HG02852 (cell line): ENCODE results near the gene COL23A1.

Source experiments
- ATAC-seq: cut with Tn5 transposase; IDR thresholded peaks from one replicate; pipeline ENCODE4 v1.9.1; 2021; ENCODE audit warnings: mild to moderate bottlenecking, moderate library complexity; ENCODE audit not compliant: unreplicated experiment

COL23A1 gene

DNA sequence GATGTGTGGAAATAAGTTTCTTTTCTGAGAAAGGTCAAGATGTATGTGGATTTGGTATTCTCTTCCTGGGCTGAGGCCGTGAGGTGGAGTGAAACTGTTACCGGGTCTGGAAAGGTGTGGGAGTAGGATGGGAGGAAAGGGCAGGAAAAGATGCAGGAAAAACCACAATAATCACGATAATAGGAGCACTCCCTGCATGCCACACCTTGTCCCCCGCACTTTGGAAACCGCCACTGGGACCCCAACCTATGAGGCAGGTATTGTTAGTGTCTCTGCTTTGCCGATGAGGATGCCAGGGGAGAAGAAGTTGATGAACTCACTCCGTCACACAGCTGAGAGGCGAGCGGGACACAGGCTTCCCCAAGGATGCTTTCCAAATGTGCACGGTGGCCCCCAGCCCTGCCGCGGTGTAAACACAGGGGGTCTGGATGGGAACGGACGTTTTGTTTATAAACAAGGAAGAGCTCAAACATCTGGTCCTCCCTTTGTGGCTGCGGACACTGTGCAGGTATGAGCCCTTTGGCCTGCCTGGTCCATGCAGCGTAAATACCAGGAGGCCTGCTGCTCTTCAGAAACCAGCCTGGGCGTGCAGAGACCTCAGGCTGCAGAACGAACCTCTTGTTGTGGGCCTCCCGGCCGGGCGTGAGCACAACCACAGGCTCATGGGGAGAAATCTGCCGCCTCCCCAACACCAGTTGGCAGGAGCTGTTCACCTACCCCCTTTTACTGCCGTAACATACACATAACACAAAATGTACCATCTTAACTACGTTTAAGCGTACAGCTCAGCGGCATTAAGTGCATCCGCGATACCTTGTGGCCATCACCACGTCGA lies 126.7 kb downstream of the COL23A1 start:
- no peak for ATAC-seq

DNA sequence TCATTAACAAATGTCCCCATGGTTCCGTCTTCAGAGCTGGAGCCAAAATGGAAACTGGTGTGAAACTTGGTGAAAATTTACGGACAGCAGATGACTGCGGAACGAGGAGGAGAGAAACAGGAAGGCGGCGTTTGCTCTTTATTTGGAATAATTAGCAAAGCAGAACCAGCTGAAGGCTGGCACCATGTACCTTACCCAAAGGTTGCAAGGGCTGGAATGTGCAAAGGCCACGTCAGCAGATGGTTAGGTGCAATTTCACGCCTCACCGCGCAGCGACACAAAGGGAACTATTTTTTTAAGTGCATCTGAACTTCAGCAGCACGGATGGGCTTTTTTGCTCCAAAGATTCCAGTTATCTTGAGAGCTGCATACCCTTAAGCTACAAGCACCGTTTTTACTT lies 127.4 kb downstream of the COL23A1 start:
- no peak for ATAC-seq

DNA sequence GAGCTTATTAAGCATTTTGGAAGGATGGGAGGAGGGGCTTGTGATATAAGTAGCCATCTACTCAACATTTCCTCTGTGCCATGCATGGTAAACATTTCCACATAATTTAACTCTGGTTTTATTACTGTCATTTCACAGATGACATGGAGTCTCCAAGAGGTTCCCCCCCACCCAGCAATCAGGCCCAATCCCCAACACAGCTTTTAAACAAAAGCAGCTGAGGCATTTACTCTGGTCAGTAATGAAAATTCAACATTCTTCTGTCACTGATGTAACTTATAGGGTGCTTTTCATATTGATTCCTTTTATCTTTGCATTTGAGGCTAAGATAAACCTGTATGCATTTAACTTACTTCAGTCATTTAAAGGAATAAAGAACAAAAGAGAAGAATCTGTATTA lies 128.1 kb downstream of the COL23A1 start:
- no peak for ATAC-seq

DNA sequence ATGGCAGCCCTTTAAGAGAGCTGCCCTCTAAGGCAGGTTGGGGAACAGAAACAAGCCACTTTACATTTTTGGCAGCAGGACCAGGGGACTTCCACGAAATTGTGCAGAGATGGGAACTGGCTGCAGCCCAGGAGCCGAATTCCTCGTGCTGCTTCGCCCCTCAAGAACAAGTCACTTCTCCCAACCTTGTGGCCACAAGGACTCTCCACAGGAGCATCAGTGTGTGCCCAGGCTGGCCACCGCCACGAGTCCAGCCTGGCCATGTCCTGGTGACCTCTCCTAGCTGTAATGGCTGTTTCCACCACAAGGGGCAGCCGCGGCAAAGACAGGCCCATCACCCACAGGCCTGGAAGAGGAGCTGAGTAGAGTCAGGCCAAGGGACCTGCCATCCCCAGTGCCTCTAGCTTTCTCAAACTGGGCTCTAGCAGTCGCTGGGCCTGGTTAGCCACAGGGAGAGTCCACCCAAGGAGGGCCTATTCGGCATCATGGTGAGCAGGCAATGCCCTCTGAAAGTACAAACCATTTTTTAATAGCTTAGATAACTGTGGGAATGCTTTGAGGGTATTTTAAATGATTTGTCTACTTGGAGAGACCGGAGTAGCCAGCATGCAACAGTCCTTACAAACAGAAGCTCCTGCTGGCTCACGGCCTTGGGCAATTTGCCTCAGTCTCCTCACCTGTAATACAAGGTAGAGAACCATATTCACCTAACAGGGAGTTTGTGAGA lies 129.0 kb downstream of the COL23A1 start:
- ATAC-seq: peak; percentile 60

DNA sequence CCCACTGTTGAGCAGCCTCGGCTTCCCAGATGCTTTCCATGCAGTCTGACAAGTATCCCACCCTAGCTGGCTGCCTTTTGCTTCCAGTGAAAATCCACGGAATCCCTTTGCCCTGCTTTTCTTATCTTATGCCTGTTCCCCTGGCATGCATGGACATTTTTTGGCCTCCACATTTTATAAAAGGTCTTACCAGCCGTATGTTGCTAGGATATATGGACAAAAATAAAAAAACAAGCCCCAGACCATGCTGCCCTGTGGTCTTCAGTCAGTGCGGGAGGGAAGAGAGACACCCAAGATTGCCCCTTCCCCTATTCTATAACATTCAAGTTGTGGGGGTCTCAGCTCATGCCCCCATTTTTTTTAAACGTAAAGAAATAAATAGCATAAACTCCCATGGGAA lies 129.6 kb downstream of the COL23A1 start:
- ATAC-seq: no peak

DNA sequence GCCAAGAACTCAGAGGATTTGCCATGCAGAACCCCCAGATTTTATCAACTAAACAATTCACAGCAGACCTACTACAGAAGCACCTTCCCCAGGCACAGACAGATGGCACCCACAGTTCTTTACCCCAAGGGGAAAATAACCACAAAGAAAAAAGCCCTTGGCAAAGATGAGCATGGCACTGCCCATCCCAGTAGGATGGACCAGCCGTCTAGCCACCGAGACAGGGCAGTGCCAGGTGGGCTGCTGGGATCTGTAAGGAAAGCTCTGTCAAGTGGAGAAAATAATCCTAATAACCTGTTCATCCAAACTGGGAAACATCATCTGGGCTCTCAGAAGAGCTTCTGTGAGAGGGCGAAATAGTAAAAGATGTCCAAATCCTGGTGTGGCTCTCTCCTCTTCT lies 130.0 kb downstream of the COL23A1 start:
- no peak for ATAC-seq

DNA sequence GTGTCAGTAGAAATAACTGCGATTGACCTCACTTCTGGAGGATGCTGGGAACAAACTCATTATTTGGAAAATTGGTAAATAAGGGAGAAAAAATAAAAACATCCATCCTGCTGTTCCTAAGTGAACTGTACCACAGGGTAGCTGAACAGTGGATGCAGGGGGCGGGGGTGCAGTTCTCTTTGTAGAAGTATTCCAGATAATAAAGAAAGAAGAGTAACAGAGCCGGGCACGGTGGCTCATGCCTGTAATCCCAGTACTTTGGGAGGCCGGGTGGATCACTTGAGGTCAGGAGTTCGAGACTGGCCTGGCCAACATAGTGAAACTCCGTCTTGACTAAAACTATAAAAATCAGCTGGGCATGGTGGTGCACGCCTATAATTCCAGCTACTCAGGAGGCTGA lies 132.1 kb downstream of the COL23A1 start:
- ATAC-seq: no peak

DNA sequence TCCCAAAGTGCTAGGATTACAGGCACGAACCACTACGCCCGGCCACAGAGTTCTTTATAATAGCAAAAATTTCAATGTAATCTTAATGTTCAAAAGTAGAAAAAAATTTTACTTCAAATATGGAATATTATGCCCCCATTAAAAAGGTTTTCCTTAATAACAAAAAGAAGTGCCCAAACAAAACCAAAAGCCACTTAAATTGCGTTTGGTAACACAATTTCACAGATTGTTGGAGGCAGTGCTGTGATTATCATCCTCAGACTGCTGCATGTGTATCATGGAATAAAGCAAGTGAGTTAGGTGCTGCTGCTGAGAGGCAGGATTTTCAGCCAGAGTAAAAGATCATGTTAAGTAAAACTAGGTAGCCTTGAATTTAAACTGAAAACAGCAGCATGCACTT lies 132.7 kb downstream of the COL23A1 start:
- ATAC-seq: no peak

DNA sequence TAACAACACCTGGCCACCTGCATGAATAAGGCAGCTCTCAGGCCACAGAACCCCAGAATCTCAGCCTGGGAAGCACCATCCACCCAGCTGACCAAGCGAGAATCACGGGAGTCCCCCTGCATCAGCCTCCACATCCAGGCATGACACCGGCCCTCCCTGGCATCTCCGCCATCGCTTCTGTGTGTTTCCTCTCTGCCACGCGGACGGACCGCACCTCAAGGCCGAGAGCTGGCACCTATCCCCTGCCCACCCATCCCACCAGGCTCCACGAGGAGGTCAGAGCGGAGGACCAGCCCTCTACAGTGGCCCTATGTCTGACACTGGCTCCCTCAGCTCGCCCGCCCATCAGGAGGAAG lies 134.7 kb downstream of the COL23A1 start:
- no peak for ATAC-seq

DNA sequence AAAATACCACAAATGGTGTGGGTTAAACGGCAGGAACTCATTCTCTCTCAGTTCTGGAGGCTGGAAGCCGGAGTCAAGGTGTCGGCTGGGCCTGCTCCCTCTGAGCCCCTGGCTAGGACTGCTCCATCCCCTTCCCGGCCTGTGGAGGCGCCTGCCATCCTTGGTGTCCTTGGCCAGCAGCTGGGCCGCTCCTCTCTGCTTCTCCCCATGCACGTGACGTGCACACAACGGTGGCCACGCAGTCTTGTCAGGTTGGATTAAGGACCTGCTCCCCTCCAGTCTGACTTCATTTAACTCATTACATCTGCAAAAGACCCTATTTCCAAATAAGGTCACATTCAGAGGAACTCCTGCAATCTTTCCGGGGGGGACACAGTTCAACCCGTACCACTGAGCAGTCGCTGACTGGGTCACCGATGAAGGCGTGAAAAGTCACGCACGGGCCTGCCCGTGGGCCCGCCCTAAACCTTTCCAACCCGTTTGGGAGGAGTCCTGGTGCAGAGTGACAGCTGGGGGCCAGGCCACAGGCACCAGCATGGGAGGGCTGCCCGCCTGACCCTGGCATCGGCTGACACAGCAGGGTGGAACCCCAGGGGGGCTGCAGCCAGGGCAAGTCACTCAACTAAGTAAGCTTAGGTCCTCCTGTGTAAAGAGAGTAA lies 135.2 kb downstream of the COL23A1 start:
- no peak for ATAC-seq

DNA sequence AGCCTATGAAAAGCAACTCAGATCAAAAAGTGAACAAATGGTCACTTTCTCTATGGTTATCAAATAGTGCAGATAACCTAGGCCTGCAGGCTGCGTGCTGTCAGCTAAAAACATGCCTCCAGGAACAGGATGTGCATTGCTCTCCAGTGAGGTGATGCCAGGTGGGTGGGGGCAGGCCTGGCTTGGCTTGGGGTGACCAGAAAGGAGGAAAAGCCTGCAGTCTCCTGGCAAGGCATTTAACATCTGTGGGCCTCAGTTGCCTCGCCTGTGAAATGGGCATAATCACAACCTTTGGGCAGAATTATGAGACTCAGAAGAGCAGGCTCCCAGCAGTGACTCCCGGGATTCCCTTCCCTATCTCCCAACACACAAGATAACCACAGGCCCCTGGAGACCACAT lies 135.9 kb downstream of the COL23A1 start:
- no peak for ATAC-seq

DNA sequence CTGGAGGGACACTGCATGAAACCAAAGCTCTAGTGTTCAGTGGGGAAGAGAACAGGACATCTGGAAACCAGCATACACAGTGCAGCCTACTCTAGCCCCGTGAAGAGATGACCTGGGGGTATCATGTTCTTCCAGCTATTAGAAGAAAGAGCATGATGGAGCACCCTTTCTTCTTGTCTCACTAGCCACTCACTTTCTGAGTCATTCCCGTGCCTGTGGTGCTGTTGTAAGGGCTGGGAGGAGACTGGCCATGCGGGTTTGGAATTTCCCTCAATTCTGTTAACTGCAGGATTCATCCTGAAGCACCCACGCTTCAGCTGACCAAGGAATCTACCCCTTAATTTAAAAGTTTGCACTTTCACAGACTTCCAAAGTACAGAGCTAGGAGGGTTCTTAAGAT lies 137.0 kb downstream of the COL23A1 start:
- ATAC-seq: no peak

DNA sequence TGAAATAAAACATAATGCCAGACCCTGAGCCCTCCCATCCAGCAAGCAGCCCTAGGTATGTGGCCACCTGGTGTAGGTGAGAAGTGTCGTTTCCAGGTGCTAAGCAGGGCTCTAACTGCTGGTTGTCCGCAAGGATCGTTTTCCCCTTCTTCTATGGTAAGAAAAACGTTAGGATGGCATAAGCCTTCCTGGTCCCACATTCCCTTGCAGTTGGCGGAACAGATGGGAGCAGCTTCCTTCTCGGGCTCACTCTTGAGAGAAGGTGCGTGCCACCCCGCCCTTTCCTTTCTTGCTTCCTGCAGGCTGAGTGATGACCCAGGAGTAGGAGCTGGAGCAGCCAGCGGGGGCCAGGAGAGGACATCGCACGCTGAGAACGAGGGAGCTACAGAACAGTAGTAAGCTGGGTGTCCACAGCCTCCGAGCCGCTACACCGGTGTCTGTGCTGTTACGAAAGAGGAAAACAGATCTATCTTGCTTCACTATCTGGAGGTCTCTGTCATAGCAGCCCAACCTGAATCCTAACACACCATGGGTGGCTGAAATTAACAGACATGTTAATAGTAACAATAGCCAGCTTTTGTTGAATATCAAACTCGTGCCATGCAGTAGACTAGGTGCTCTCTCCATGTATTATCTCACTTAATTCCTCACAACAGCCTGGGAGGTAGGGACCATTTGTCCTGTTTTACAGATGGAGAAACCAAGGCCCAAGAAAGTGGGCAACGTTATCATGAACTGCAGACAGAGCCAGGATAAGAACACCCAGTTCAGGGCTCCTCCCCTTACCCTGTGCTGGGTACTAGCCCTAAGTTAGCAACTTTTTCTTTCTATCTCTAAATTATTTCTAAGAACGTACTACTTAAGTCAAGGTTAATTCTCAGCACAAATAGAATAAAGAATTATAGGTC lies 139.8 kb downstream of the COL23A1 start:
- ATAC-seq: no peak

DNA sequence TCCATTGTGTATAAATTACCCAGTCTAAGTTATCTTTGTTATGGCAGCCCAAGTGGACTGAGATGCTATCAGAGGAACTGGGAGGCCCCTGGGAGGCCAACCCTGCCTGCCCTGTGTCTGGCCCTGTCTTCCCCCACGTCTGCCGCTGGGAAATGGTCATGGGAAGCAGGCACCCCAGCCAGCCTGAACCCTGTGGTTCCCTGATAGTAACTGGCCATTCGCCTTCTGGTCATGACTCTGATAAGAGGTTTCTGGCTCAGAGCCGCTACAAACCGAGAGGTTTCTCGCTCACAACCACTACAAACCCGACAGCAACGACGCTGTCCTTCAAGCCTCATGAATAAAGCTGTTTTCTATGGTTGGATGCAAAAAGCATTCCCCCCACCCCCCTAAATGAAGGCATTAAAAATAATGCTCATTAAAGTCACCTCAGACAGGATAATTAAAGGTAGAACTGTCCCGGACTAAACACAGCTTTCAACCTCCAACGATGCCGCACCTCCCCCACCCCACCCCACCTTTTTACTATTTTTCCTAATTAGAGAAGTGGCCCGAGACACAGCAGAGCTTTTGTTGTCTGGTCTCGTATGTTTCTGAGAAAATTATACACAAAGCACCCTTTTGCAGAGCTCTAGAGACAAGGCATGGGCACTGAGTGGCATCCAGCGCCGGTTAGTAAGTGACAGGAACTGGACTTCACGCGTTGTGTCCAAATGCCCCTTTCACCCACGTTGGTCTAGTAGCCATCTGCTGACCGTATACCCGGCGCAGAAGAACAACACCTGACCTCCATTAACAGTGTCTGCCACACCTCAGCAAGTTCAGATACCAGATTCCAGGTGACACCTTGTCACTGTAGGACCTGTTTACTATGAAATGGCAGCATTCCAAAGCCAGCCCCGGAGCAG lies 140.8 kb downstream of the COL23A1 start:
- no peak for ATAC-seq

DNA sequence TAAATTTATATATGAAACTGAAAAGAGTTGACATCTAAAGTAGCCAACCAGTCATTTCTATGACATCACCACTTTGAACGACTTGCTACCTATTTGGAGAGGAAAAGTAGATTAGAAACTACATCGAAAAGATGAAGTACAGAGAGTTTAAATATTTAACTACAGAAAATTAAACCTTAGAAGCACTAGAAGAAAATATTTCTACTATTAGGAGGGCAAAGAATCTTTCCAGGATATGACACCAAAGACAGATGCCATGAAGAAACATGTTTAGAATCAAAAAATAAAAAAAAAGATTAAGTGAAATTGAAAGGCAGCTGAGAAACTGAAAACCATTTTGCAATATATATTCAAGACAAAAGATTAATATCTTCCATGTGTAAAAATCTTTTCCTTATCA lies 144.7 kb downstream of the COL23A1 start:
- ATAC-seq: no peak

DNA sequence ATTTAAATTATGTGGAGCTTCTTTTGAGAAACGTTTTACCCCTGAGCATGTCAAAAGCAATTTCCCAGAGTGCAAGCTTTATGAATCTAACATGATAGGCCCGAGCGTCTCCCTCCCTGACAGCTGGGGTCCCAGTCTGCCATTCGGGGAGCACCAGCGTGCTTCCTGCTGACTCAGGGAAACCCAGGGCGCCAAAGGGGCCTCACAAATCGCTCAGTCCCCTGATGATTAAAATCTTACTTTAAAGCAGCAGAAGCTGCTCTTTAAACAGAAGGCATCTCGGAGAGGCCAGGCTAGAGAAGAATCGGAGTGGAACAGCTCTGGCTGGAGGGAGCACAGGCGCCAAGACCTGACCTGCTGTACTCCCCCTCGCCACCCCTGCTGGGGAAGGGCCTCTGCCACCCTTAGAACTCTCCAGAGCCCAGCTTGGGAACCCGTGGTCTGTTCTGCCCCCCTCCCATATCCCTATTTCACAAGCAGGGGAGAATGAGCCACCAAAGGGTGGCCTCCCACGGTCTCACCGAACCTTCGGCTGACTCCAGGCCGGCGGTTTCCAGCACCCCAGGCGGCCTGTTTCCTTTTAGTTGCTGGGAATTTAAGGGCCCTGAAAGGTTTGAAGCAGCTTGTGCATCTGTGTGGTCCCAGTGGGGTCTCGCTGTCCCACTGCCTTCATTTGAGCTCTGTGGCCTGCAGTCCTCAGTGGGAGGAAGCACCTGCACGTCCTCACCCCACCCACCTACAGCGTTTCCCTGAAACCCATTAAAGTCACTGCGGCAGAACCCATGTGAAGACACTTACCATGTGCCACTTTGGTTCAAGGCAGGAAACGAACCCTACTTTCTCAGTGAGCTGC lies 147.6 kb downstream of the COL23A1 start:
- ATAC-seq: no peak

DNA sequence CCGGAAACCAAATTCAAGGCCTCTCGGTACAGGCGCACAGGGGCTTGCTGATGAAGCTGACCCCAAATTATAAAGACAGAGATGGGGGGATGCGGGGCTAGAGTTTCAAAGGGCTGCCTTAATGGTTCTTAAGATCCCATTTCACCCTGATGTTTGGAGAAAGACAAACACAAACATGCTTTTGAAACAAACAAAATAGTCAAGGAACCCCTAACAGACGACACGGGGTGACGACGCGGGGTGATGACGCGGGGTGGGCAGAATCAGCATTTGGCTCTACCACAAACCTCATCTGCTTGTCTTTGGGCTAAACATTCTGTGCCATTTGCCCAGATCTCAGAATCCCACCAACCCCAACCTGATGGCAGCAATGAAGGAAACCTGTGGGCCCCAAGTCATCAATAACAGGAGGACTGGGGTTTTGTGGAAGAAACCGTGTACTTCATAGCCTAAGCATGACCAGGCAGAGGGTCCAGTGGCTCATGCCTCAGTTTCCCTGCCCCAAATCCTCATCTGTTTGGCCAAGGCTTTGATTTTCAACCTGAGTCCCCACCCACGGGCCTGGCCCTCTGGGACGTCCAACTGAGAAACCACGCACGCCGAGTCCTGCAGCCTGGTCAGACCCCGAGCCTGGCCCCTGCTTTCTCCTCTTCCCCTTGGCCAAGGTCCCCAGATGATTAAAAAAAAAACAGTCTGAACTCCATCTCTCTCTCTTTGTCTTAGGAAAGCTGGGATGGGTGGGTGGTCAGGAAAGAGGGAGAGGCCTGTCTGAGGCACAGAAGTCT lies 148.5 kb downstream of the COL23A1 start:
- no peak for ATAC-seq

DNA sequence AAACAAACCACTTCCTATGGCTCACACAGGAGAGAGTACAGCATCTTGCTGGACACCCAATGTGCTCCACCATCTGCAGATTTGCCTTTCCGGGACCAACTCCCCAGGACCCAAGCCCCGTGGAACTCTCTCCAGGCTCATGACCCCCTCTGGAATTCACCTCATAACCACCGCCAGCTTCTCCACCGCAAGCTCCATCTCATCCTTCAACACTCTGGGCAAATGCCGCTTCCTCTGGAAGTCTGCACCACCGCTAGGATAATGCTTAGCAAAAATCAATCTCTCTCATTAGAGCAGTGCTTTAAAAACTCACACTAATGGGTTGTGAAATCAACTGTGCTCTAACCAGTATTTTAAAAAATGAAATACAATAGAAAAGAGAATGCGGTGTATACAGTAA lies 150.0 kb downstream of the COL23A1 start:
- ATAC-seq: no peak
